T47D (cell line): ENCODE results near the gene CHD2.

Source experiments
- DNase-seq, 2 experiments: peaks; one replicate each; pipeline versions ENCODE4 v3.0.0 to v3.0.0-alpha.2; 2011 to 2012; ENCODE audit warnings: low read depth in 1 of 2, low spot score in 1 of 2
- JUND ChIP-seq: IDR thresholded peaks from 2 replicates; pipeline ENCODE4 v1.6.1; 2012; ENCODE audit warnings: low read depth
- in situ Hi-C: cut with HindIII; loops from 2 replicates; pipeline ENCODE4 v1.10.0; 2016; ENCODE audit warnings: low sequenced_read_pairs, low pct_unique_long_range_greater_than_20kb

The CHD2 gene

GRCh38 chr15:92932946-92933649 lies 33.0 kb downstream of the CHD2 start:
- no peak for TF ChIP-seq JUND
- DNase-seq = no peak
- in situ Hi-C loops = no loop called here

DNA sequence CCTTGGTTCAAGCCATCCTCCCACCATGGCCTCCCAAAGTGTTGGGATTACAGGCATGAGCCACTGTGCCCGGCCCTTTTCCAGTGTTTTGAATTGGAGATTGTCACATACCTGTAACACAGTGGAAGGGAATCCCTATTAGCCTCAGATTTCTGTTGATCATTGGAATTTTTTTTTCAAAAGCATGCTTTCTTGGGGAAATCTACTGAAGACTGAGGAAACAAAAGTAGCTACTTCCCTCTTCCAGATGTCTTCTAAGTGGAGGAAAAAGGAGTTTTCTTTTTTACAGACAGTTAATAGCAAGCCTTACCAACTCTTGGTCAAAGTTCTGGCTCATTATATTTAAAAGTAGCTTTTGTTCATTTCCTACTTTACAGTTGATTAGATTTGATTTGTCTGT lies 33.7 kb downstream of the CHD2 start:
- no peak for DNase-seq
- in situ Hi-C loops = no loop called here
- no peak for TF ChIP-seq JUND

GRCh38 chr15:92934716-92935115 lies 34.6 kb downstream of the CHD2 start:
- in situ Hi-C loops = no loop called here
- no peak for TF ChIP-seq JUND

DNA sequence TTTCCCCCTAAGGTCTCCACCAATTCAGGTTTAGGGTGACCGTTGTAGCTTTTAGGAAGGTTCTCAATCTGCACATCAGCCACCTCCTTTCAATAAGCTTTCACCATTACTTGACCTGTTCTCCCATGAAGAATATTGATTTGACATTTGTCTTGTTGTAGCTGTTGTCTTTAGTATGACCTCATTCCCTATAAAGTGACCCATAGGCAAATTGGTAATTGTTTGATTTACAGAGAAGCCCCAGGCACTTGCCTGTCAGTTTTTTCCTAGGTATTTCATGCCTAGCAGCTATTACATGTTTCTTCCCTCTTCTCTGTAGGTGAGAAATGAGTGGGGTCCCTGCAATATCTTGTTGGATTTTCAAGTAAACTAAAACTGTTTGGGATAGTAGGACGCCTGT lies 36.0 kb downstream of the CHD2 start:
- in situ Hi-C loops = no loop called here
- DNase-seq = no peak
- TF ChIP-seq JUND = no peak

More at GRCh38 chr15:92934716-92935115, 34.6 kb downstream of the CHD2 start:
- no peak for DNase-seq

GRCh38 chr15:92936693-92937092 lies 36.6 kb downstream of the CHD2 start:
- DNase-seq = no peak
- in situ Hi-C loops = no loop called here
- TF ChIP-seq JUND = no peak

DNA sequence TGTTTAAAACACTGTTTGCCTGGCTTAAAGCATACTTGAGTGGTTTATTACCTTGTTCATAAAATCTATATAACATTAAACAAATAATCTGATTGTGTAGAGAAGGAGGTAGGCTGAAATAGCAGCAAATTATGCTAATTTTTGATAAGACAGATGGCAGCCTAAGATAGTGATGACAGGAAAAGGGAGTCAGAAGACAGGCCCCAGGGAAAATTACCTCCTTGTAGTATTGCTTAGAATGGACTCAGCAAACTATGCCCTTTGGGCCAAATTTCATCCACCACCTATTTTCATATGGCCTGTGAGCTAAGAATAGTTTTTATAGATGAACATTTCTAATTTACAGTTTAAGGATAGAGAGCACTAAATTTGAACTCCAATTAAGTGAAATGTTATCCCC lies 37.8 kb downstream of the CHD2 start:
- TF ChIP-seq JUND = no peak
- in situ Hi-C loops = no loop called here
- no peak for DNase-seq

GRCh38 chr15:92938387-92938786 lies 38.3 kb downstream of the CHD2 start:
- TF ChIP-seq JUND = no peak
- in situ Hi-C loops = no loop called here
- no peak for DNase-seq

GRCh38 chr15:92941668-92942067 lies 41.5 kb downstream of the CHD2 start:
- in situ Hi-C loops = no loop called here
- DNase-seq = no peak
- no peak for TF ChIP-seq JUND

- TF ChIP-seq JUND = no peak
- no peak for DNase-seq
- in situ Hi-C loops = no loop called here
Observed at GRCh38 chr15:92942706-92943105, 42.6 kb downstream of the CHD2 start.

DNA sequence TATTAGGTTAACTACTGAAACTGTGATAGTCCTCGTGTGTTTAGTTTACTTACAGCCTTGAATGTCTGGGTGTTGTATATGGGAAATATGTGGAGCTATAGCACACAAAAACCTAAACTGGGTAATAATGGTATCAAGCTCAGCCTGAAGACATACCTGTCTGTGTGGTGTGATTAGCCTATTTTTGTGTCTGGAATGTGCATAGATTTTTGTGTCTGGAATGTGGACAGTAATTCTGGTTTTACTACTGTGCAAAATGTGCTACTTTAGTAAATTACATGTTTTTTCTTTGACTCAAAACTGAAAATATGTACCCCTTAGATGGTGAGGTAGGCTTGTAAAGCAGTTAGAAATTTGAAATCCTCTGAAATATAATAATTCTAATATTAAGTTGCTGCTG lies 43.5 kb downstream of the CHD2 start:
- in situ Hi-C loops = no loop called here
- DNase-seq = no peak
- TF ChIP-seq JUND = no peak

DNA sequence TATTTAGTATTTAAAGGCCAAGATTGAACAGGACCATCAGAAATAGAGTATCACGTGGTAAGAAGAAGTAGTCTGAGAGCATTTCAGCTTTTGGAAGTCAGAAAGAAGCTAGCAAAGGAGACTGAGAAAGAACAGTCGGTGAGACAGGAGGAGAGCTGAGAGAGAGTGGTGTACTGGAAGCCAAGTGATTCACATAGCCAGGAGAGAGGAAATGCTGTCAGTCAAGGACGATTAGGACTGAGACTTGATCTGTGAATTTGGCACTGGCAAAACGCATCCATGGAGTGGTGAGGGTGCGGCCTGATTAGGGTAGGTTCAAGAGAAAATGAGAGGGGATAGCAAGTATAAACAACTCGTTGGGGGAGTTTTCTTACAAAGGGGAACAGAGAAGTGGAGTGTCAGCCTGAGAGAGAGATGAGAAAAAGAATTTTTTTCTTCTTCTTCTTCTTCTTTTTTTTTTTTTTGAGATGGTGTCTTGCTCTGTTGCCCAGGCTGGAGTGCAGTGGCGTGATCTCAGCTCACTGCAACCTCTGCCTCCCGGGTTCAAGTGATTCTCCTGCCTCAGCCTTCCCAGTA lies 44.9 kb downstream of the CHD2 start:
- in situ Hi-C loops = no loop called here
- TF ChIP-seq JUND = no peak
- no peak for DNase-seq

DNA sequence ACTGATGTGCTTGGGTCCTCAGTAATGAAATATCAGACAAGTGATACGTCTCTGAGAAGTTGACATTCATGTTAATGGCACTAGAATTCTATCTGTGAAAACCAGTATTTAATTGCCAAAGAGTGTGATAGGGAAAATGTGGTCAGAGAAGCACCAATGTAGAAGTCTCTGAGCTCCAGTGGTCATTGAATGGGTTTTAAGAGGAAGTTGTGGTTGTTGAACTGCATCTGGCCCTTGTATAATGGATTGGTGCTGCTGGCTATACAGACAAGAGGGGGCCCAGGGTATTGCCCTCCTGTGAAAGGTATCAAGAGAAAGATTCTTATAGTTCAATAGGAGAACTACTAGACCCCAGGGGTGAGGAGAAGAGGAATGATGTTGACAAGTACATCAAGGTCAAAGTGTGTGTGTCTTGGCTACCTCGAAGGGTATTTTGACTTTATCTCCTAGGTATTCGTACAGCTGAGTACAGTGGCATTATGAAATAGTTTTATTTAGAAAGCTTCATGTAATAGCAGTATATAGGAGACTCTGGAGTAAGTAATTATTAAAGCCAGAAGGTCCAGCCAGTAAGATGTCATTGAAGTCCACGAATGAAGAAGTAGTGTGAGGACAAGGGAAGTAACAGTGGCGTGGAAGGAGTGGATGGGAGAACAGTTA lies 47.1 kb downstream of the CHD2 start:
- no peak for TF ChIP-seq JUND
- no peak for DNase-seq
- in situ Hi-C loops = no loop called here

DNA sequence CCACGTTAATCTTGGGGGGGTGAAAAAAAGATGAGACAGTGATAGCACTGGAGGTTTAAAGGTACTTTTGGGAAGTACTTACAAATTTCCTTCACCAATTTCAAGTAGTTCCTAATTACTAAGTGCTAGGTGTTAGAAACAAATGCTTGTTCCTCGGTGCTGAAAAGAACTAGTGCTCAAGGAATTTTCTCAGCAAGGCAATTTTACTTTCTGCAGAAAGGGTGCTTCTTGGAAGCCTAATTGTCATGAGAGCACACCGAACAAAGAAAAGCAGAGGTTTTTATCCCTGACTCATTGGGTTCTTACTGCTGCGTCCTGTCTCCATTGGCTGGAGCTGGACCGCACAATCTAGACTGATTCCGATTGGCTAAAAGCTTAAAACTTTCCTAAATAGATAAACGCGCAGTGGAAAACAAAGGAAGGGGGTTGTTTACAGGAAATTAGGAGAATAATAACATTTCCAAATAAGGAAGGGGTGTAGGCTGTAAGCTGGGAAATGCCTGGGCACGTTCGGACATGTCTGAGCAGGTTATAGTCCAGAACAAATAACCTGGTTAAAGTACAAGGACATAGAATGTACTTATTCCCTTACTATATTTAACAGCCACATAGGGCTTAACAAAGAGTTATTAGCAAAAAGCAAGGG lies 49.6 kb downstream of the CHD2 start:
- in situ Hi-C loops = no loop called here
- TF ChIP-seq JUND = no peak
- DNase-seq = peak in 1 of 2 experiments; percentile 48
